ENCODE measurements around the gene GPX4.
A peak's percentile ranks its signal among the peaks of the same experiment; 100 is the strongest.

GPX4 gene

DNA sequence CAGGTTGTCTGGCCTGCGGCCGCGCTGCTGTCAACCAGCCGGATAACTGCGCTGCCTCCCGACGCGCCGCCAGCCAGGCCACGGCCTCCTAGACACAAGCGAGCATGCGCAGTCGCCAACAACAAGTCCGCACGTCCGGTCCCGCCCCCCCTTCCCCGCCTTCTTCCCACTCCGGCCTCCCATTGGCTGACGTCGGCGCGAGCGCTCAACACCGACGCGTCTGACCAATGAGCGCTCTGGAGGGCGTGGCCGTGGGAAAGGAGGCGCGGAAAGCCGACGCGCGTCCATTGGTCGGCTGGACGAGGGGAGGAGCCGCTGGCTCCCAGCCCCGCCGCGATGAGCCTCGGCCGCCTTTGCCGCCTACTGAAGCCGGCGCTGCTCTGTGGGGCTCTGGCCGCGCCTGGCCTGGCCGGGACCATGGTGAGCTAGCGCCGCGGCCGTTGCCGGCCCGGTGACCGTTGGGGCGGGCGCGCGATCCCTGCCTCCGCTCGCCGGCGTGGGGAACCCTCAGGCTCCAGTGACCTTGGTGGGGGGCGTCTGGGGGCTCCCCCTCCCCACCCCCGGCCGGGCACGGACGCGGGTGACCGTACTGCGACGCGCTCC lies at the start of gene GPX4:
TSS of gene GPX4 (plus strand) at position 287 of the 603 bp plus-strand sequence. CDS start at position 337, 50 bp downstream.
- peak; percentile 96 for DNase-seq (ENCODE audit: low spot score)

DNA sequence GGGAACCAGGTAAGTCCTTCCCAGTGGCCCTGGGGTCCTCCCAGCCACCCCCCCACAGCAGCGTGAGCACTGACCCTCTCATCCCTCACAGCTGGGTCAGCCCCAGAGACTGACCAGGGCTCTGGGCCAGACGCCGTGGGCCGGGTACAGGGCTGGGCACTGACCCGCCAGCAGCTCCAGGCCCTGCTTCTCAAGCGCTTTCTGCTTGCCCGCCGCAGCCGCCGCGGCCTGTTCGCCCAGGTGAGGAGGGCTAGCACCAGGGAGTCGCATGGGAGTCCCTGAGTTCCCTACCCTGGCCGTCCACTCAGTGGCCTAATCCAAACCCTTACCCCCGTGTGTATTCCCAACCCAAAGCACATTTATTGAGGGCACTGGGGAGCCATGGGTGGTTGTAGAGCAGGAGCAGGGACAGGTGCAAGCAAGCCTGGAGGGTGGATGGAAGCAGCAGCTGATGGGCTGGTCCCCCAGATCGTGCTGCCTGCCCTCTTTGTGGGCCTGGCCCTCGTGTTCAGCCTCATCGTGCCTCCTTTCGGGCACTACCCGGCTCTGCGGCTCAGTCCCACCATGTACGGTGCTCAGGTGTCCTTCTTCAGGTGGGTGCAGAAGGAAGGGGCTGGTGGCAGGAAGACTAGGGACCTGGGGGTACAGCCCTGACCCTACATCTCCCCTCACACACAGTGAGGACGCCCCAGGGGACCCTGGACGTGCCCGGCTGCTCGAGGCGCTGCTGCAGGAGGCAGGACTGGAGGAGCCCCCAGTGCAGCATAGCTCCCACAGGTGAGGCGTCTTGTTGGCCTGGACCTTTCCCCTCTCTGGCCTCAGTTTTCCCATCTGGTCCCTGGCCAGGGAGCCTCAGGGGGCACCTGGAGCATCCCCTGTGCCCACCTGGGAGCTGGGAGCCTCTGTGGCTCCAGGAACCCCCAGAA lies 49.4 kb upstream of the GPX4 start:
- DNase-seq (ENCODE audit: low spot score) = no peak

DNA sequence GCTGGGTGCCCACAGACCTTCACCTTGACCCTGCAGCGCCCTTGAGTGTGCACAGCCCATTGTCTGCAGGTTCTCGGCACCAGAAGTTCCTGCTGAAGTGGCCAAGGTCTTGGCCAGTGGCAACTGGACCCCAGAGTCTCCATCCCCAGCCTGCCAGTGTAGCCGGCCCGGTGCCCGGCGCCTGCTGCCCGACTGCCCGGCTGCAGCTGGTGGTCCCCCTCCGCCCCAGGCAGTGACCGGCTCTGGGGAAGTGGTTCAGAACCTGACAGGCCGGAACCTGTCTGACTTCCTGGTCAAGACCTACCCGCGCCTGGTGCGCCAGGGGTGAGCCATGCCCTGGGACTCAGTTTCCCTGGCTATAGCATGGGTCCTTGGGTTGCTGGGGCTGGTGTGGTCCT lies 48.8 kb upstream of the GPX4 start:
- DNase-seq (ENCODE audit: low spot score) = no peak

- no peak for DNase-seq (ENCODE audit: low spot score)
Measured at GRCh38 chr19:1055886-1056620, 47.7 kb upstream of the GPX4 start.

DNA sequence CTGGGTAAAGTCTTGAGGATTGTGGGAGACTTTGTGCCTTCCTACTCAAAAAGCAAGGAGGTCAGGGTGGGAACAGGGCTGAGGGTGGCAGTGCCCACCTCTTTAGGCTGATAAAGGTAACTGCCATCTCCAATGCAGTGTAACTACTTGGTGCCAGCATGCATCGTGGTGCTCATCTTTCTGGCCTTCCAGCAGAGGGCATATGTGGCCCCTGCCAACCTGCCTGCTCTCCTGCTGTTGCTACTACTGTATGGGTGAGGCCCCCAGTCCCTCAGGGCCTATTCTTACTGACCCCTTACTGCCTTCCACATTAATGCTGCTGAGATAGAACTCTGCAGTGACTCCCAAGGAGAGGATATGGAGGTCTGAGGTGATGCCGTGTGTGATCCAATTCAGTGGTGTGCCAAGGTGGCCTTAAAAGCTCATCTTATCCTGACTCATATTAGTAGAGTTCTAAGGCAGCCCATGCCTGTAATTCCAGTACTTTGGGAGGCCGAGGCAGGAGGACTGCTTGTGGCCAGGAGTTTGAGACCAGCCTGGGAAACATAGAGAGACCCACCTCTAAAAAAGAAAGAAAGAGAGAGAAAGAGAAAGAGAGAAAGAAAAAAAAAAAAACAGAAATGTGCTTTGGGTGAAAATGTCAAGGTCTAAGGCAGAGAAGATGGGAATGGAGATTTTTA lies 46.5 kb upstream of the GPX4 start:
- no peak for DNase-seq (ENCODE audit: low spot score)

DNA sequence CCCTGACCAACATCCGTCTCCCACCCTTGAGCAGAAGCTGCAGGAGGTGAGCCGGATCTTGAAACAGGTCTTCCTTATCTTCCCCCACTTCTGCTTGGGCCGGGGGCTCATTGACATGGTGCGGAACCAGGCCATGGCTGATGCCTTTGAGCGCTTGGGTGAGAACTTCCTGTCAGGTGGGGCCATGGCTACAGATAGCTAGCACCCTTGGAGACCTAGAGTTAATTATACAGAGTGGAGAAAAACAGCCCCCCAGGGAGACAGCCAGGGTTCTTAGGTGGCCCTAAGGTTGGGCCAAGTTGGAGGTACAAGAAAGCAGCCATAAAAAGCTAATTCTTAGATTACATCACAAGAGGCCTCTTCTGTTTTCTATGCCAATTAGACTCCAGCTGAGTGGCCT lies 45.7 kb upstream of the GPX4 start:
- no peak for DNase-seq (ENCODE audit: low spot score)

- no peak for DNase-seq (ENCODE audit: low spot score)
Measured at GRCh38 chr19:1060689-1061088, 43.1 kb upstream of the GPX4 start.

DNA sequence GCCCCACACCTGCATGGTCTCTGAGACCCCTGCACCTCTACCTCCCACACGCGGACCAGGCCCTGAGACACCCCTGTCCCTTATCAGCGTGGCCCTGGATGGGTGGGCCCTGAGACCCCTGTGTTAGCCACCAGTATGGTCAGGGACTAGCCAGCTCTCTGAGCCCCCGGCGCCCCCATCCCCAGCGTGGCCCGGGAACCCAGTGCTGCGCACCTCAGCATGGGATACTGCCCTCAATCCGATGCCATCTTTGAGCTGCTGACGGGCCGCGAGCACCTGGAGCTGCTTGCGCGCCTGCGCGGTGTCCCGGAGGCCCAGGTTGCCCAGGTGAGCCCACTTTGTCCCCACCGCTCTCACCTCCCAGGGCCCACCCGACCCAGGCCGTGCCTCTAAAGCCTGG lies 41.8 kb upstream of the GPX4 start:
- no peak for DNase-seq (ENCODE audit: low spot score)

GRCh38 chr19:1062387-1063029 lies 41.3 kb upstream of the GPX4 start:
- DNase-seq (ENCODE audit: low spot score) = no peak

DNA sequence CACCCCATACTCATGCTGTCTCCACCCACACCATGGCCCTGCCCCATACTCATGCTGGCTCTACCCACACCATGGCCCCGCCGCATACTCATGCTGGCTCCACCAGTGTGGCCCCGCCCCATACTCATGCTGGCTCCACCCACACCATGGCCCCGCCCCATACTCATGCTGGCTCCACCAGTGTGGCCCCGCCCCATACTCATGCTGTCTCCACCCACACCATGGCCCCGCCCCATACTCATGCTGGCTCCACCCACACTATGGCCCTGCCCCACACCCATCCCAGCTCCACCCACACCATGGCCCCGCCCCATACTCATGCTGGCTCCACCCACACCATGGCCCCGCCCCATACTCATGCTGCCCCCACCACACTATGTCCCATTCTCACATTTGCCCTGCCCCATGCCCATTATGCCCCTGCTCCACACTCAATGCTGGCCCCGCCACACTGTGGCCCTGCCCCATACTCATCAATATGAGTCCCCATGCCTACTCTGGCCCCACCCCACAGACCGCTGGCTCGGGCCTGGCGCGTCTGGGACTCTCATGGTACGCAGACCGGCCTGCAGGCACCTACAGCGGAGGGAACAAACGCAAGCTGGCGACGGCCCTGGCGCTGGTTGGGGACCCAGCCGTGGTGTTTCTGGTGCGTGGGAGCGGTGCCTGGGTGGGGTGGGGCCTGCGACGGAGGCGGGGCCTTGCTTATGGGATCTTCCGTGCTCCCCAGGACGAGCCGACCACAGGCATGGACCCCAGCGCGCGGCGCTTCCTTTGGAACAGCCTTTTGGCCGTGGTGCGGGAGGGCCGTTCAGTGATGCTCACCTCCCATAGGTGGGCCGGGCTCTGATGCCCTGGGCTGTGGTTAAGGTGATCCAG lies 40.5 kb upstream of the GPX4 start:
- DNase-seq (ENCODE audit: low spot score) = no peak

DNA sequence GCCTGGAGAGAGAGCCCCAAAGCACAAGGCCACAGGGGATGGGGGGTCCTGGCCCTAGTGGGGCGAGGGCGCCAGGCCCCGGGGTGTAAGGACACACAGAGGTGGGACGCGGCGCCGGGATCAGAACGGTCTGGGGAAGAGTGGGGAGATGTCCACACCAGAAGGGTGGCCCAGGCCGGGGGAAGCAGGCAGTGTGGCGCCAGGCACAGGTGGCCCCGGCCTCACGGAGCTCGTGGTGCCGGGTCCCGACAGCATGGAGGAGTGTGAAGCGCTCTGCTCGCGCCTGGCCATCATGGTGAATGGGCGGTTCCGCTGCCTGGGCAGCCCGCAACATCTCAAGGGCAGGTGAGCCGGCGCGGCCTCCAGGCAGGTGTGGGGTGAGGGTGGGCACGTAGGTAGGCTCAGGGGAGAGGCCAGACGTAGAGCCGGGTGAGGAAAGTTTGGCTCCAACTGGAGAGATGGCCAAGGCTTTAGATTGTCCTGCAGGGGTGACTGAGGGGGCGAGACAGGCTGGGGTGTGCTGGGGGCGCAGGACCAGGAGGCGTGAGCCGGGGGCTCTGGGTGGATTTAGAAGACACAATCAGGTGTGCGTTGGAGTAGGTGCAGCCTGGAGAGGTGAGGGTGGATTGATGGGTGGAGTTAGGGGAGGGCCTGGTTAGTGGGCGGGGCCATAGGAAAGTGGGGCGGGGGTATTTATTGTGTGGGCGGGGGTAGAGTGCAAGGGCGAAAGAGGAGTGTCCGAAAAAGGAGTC lies 39.7 kb upstream of the GPX4 start:
- DNase-seq (ENCODE audit: low spot score) = no peak

GRCh38 chr19:1064661-1065605 lies 38.9 kb upstream of the GPX4 start:
- peak; percentile 90 for DNase-seq (ENCODE audit: low spot score)

GRCh38 chr19:1065606-1066109 lies 38.1 kb upstream of the GPX4 start:
- DNase-seq (ENCODE audit: low spot score) = no peak

GRCh38 chr19:1066251-1066747 lies 37.5 kb upstream of the GPX4 start:
- no peak for DNase-seq (ENCODE audit: low spot score)

DNA sequence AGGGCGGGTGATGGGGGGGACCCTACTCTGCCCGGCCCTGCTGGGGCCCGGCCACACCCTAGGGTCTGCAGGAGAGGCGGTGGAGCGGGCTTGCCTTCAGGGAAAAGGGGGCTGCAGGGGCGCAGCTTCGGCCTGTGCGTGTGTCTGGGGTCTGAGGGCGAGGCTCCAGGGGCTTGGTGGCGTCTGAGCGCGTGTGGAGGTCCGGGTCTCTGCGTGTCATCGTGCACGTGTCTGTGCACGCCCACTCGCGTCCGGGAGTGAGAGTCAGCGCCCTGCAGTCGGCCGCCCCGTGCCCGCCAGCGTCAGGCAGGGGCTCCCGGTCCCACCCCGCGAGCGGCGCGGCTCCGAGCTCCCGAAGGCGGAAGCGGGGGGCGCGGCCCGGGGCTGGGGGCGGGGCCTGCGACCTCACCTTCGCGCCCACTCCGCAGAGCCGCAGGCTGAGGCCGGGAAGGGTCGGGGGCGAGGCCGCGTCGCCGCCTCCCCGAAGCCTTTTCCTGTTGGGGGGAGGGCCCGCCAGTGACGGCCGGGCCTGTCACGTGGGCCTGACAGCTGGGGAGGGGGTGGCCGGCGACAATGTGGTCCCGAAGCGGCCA lies 37.0 kb upstream of the GPX4 start, which contains the start of gene ARHGAP45:
TSS of gene ARHGAP45 (plus strand) at position 420 of the 593 bp plus-strand sequence. CDS start 239 bp downstream, outside the sequence.
- peak; percentile 64 for DNase-seq (ENCODE audit: low spot score)

DNA sequence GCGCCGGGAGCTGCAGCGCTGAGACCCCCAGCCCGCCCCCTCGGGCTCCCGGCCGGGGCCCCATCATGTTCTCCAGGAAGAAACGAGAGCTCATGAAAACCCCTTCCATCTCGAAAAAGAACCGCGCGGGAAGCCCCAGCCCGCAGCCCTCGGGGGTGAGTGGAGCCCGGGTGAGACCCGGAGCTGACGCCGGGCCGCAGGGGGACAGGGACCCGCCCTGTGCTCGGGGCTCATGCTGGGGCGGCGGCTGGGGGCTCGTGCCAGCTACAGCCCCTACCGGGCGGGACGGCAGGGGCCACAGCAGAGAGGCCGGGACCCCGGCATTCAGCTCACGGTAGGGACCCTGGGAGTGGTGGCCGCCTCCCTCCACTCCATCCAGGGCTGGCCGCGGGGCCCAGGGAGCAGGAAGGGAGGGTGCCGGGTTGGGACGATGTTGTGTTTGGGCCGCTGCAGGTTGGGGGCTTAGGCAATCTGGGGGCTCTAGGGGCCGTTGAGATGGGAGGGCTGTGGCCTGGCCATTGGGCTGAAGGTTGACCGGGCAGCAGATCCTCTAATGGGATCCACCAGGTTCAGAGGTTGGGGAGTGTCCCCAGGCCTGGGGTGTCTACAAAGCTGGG lies 36.3 kb upstream of the GPX4 start:
- peak; percentile 57 for DNase-seq (ENCODE audit: low spot score)
